ENCODE measurements around the gene GRIPAP1.

Gene GRIPAP1

DNA sequence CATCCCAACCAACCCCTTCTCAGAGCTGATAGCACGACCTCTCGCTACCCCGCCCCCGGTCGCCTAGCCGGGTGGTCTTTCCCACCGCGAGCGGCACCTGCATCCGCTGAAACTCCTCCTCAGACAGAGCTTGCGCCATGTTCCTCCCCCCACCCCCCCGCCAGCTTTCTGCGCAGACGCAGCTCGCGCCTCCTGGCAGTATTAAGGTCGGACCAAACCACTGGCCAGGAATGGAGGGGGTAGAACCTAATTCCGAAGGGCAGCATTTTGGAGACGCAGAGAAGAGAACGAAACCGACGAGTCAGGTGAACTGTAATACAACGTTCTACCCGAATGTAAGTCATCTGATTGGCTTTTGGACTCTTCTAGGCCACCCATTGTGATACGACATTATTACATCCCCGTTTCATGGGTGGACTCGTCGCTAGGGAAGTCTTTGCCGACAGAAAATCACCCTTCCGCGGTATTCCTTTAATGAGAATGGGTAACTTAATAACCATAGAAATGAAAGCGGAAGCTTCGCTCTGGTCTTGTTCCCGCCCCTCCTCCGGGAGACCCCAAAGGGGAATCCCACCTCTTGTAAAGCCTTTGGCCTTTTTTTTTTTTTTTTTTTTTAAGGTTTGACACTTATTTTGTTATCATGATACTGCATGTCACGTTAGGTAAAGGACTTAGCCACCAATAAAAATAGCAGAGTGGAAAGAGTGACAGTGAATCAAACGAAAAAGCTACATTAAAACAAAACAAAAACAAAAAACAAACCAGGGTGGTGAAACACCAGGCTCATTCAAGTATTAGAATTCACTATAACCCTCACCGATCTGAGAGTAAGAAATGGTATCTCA, at the start of gene GRIPAP1:
Gene GRIPAP1, minus strand, starts transcription at position 174 of the 845 bp plus-strand sequence. Its CDS starts 35 bp downstream, at position 139.
- H3K9me3 ChIP-seq (ENCODE audit: control insufficient read depth, insufficient read depth, low read length) = no peaks in the 10 kb centered on the region
- H3K36me3 ChIP-seq (ENCODE audit: control insufficient read depth, insufficient read depth, low read length) = peaks cover 4% of the 10 kb centered on the region
- peak within 1 kb of the TSS; percentile 97 for H3K4me3 ChIP-seq (ENCODE audit: low read depth, low read length)
- peaks cover 2% of the 10 kb centered on the region for H3K4me1 ChIP-seq (ENCODE audit: control insufficient read depth, insufficient read depth, low read length)
- no peaks in the 10 kb centered on the region for H3K27me3 ChIP-seq (ENCODE audit: control insufficient read depth, insufficient read depth, low read length)
- peak within 1 kb of the TSS; percentile 86 for H3K9ac ChIP-seq (ENCODE audit: low read depth, low read length)

DNA sequence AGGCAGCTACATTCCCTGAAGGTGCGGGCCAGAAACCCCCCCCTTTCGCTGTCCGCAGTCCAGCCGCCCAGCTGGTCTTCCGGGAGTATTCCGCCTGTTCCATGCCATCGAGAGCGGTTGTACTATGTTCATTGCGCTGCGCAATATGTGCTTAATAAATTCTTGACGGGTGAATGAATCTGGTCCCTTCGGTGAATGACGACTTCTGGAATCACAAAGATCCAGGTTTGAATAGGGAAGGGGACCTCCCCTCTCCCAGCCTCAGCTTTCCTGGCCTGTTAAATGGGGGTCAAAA, 41.9 kb upstream of the GRIPAP1 start:
- no peaks in the 10 kb centered on the region for H3K9me3 ChIP-seq (ENCODE audit: control insufficient read depth, insufficient read depth, low read length)
- peaks cover 6% of the 10 kb centered on the region for H3K4me1 ChIP-seq (ENCODE audit: control insufficient read depth, insufficient read depth, low read length)
- H3K4me3 ChIP-seq (ENCODE audit: low read depth, low read length) = peak overlapping the region; percentile 26
- H3K9ac ChIP-seq (ENCODE audit: low read depth, low read length) = no peak overlapping the region
- no peaks in the 10 kb centered on the region for H3K27me3 ChIP-seq (ENCODE audit: control insufficient read depth, insufficient read depth, low read length)
- H3K36me3 ChIP-seq (ENCODE audit: control insufficient read depth, insufficient read depth, low read length) = peaks cover 7% of the 10 kb centered on the region

DNA sequence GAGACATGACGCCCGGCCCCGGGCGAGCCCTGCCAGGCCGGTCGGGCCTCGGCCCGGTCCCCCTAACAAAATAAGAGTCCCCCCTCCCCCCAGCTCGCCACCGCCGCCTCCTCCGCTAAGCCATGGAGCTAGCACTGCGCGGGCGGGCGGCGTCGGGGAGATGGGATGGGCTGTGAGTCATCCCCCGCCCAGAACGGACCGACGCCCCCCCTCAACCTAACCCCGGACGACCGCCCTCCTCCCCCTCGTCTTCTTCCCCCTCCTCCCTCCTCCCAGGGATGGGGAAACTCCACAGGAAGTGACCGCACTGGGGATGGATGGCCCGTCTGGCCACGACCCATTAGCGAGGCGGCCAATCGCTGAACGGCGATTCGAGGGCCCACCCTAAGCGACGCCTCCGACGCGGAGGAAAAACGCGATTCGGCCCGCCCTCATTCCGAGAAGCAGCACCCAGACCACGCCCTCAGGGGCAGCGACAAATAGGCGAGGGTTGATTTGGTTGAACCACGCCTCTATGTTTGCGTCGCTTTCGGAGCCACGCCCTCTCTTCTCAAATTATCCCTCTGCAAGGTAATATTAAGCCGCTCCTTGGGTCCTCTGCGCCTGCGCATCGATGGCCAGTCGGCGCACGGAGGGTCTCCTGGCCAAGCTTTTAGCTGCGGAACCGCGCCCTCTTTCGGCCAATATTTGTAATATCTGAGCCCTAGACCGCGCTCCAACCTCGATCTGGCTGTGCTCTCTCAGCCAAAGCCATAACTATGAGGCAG, 41.3 kb upstream of the GRIPAP1 start, which contains the start of gene TFE3:
Gene TFE3, minus strand, starts transcription at position 138 of the 767 bp plus-strand sequence. Its CDS starts 131 bp downstream, at position 7.
- Histone ChIP-seq H3K9ac (ENCODE audit: low read depth, low read length) (peak within 1 kb of the TSS; percentile 94), H3K4me3 (ENCODE audit: low read depth, low read length) (peak within 1 kb of the TSS; percentile 83), H3K36me3 (ENCODE audit: control insufficient read depth, insufficient read depth, low read length) (peaks cover 13% of the 10 kb centered on the region), H3K4me1 (ENCODE audit: control insufficient read depth, insufficient read depth, low read length) (peaks cover 6% of the 10 kb centered on the region), H3K27me3 (ENCODE audit: control insufficient read depth, insufficient read depth, low read length) (no peaks in the 10 kb centered on the region), H3K9me3 (ENCODE audit: control insufficient read depth, insufficient read depth, low read length) (no peaks in the 10 kb centered on the region)

- peaks cover 6% of the 10 kb centered on the region for H3K4me1 ChIP-seq (ENCODE audit: control insufficient read depth, insufficient read depth, low read length)
- peak overlapping the region; percentile 83 for H3K4me3 ChIP-seq (ENCODE audit: low read depth, low read length)
- no peaks in the 10 kb centered on the region for H3K27me3 ChIP-seq (ENCODE audit: control insufficient read depth, insufficient read depth, low read length)
- peak overlapping the region; percentile 94 for H3K9ac ChIP-seq (ENCODE audit: low read depth, low read length)
- no peaks in the 10 kb centered on the region for H3K9me3 ChIP-seq (ENCODE audit: control insufficient read depth, insufficient read depth, low read length)
- peaks cover 20% of the 10 kb centered on the region for H3K36me3 ChIP-seq (ENCODE audit: control insufficient read depth, insufficient read depth, low read length)
These were observed 40.6 kb upstream of the GRIPAP1 start for GRCh38 chrX:49042581-49043219.

DNA sequence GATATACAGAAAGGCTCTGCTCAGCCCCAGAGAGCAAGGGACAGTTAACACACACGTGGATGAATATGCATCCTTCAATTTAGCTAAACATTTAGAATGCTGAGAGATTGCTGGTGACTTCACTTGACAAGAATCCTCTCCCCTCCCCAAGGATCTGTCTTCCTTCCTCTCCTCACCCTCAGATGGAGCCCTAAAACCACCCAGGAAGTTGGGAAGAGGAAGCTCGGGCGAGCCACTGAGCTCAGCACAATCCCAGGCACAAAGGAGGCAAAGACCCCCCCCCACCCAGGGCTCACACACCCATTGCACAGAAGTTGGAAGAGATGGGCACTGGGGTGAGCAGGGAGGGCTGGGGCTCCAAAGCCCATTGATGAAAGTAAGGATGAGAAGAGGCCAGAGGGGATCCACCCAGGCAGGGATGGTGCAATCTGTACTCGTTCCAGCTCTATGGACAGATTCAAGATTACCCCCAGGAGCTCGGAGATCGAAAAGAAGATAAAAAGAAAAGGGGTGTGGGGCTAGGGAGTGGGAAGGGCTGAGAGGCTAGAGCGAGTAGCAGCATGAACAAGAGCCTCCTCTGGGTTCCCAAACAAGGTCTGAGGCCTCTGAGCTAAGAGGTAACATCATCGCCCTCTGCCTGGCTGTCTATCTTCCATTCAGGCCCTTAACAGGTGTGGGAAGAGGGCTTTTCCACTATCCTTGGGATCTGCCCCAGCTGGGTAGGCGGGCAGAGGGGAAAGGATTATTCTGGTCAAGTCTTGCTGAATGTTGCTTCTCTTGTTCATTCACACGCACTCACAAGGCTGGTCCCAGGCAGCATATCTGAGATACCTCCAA, 39.9 kb upstream of the GRIPAP1 start:
- peaks cover 6% of the 10 kb centered on the region for H3K4me1 ChIP-seq (ENCODE audit: control insufficient read depth, insufficient read depth, low read length)
- H3K9ac ChIP-seq (ENCODE audit: low read depth, low read length) = peak overlapping the region; percentile 94
- peaks cover 27% of the 10 kb centered on the region for H3K36me3 ChIP-seq (ENCODE audit: control insufficient read depth, insufficient read depth, low read length)
- peak overlapping the region; percentile 83 for H3K4me3 ChIP-seq (ENCODE audit: low read depth, low read length)
- no peaks in the 10 kb centered on the region for H3K27me3 ChIP-seq (ENCODE audit: control insufficient read depth, insufficient read depth, low read length)
- no peaks in the 10 kb centered on the region for H3K9me3 ChIP-seq (ENCODE audit: control insufficient read depth, insufficient read depth, low read length)

DNA sequence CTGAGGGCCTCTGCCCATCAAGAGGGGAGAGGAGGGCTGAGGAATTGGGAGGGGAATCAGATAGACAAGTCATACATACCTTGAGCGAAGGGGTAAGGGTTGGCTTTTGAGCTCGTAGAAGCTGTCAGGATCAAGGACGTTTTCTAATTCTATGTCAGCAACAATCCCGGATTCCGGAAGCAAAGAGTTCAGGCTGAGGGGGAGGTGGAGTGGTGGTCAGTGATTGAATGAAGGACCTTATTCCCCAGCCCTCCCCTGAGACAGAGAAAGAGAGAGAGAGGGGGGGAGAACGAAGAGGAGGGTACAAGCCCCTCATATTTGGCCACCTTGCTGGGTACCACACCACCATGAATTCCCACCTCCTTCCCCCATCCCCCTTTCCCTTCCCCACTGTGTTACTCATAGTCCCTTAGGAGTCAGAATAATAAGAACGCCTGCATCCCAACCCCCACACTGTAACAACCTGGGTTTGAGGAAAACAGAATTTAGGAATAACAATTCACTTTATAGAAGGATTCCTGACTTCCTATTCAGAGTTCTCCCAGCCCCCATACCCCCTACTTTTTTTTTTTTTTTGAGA, 38.4 kb upstream of the GRIPAP1 start:
- peak overlapping the region; percentile 39 for H3K9ac ChIP-seq (ENCODE audit: low read depth, low read length)
- no peaks in the 10 kb centered on the region for H3K9me3 ChIP-seq (ENCODE audit: control insufficient read depth, insufficient read depth, low read length)
- peaks cover 32% of the 10 kb centered on the region for H3K36me3 ChIP-seq (ENCODE audit: control insufficient read depth, insufficient read depth, low read length)
- no peaks in the 10 kb centered on the region for H3K27me3 ChIP-seq (ENCODE audit: control insufficient read depth, insufficient read depth, low read length)
- H3K4me1 ChIP-seq (ENCODE audit: control insufficient read depth, insufficient read depth, low read length) = peaks cover 6% of the 10 kb centered on the region
- peak overlapping the region; percentile 83 for H3K4me3 ChIP-seq (ENCODE audit: low read depth, low read length)

- Histone ChIP-seq H3K9me3 (ENCODE audit: control insufficient read depth, insufficient read depth, low read length) (no peaks in the 10 kb centered on the region), H3K27me3 (ENCODE audit: control insufficient read depth, insufficient read depth, low read length) (no peaks in the 10 kb centered on the region), H3K4me3 (ENCODE audit: low read depth, low read length) (peak overlapping the region; percentile 83), H3K9ac (ENCODE audit: low read depth, low read length) (peak overlapping the region; percentile 70), H3K36me3 (ENCODE audit: control insufficient read depth, insufficient read depth, low read length) (peaks cover 34% of the 10 kb centered on the region), H3K4me1 (ENCODE audit: control insufficient read depth, insufficient read depth, low read length) (peaks cover 6% of the 10 kb centered on the region)
These were observed 37.7 kb upstream of the GRIPAP1 start for GRCh38 chrX:49039598-49040375.

DNA sequence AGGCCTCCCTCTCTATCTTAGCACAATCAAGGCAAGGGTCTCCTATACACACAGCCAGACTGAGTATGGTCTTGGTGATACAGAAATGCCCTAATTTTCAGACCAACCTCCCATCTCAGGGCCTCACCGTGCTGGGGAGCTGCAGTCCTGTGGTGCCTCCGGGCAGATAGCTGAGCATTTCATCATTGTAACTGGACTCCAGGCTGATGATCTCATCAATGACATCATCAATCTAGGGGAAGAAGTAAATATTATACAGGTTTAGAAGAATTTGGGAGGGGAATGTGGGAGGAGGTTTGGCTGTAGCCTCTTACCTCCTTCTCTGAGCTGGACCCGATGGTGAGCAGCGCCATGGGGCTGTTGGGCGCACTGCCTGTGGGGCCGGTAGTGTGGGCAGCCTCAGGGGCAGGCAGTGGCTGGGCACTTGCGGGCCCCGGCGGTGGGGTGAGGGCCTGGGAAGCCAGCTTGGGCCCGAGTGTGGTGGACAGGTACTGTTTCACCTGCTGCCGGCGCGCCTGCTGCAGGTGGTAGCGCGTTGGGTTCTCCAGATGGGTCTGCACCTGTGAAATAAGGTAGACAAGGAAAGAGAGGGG, 35.9 kb upstream of the GRIPAP1 start:
- peaks cover 6% of the 10 kb centered on the region for H3K4me1 ChIP-seq (ENCODE audit: control insufficient read depth, insufficient read depth, low read length)
- no peaks in the 10 kb centered on the region for H3K9me3 ChIP-seq (ENCODE audit: control insufficient read depth, insufficient read depth, low read length)
- H3K4me3 ChIP-seq (ENCODE audit: low read depth, low read length) = no peak overlapping the region
- H3K9ac ChIP-seq (ENCODE audit: low read depth, low read length) = no peak overlapping the region
- no peaks in the 10 kb centered on the region for H3K27me3 ChIP-seq (ENCODE audit: control insufficient read depth, insufficient read depth, low read length)
- H3K36me3 ChIP-seq (ENCODE audit: control insufficient read depth, insufficient read depth, low read length) = peaks cover 52% of the 10 kb centered on the region

GRCh38 chrX:49030283-49030682, 28.2 kb upstream of the GRIPAP1 start:
- Histone ChIP-seq H3K36me3 (ENCODE audit: control insufficient read depth, insufficient read depth, low read length) (peaks cover 34% of the 10 kb centered on the region), H3K4me3 (ENCODE audit: low read depth, low read length) (no peak overlapping the region), H3K4me1 (ENCODE audit: control insufficient read depth, insufficient read depth, low read length) (no peaks in the 10 kb centered on the region), H3K9me3 (ENCODE audit: control insufficient read depth, insufficient read depth, low read length) (no peaks in the 10 kb centered on the region), H3K9ac (ENCODE audit: low read depth, low read length) (no peak overlapping the region), H3K27me3 (ENCODE audit: control insufficient read depth, insufficient read depth, low read length) (no peaks in the 10 kb centered on the region)

DNA sequence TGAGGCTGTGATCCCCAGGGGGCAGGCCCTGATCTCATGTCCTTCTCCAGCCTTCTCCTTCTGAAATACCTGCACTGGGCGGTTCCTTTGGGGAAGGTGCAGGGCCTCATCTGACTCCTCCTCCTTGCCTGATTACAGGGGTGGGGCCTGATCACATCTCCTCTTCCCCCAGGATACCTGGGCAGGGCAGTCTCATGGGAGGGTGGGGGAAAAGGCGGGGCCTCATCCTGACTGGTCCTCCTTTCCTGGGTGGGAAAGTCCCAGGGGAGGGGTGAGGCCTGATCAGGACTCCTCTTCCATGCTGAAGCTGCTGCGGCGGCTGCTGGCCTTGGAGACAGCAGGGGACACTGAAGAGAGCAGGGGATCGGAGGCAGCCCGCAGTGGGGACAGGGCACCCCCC, 27.8 kb upstream of the GRIPAP1 start:
- Histone ChIP-seq H3K9me3 (ENCODE audit: control insufficient read depth, insufficient read depth, low read length) (no peaks in the 10 kb centered on the region), H3K4me3 (ENCODE audit: low read depth, low read length) (no peak overlapping the region), H3K4me1 (ENCODE audit: control insufficient read depth, insufficient read depth, low read length) (no peaks in the 10 kb centered on the region), H3K27me3 (ENCODE audit: control insufficient read depth, insufficient read depth, low read length) (no peaks in the 10 kb centered on the region), H3K36me3 (ENCODE audit: control insufficient read depth, insufficient read depth, low read length) (peaks cover 33% of the 10 kb centered on the region), H3K9ac (ENCODE audit: low read depth, low read length) (no peak overlapping the region)

Data from iPS-15b (cell line).